ENCODE data around the gene RPL5. TPM values are rescaled to one million over a fixed set of nuclear protein-coding genes. Genes with fewer than 3 reads are reported as not detected.

The RPL5 gene
- total RNA-seq, 1 experiment from 2014 or later: 835 TPM

GRCh38 chr1:92854101-92854785 lies 22.4 kb downstream of the RPL5 start:
- H3K4me1 Mint-ChIP-seq (ENCODE audit: low read depth, unreplicated experiment): peaks cover 14% of the 10 kb centered on the region
- H3K36me3 Mint-ChIP-seq (ENCODE audit: insufficient read depth, unreplicated experiment): no peaks in the 10 kb centered on the region
- no peak overlapping the region for H3K4me3 Mint-ChIP-seq (ENCODE audit: low read depth, unreplicated experiment)
- TF ChIP-seq CTCF (IDR thresholded peaks at IDR 0.05; ENCODE audit: unreplicated experiment): no peak
- CTCF ChIA-PET: interaction anchor here (0.6 to 1.3 kb wide), 2 partner anchors 112 to 127 kb away, joined by 4 to 5 read pairs; no protein-coding TSS in a partner anchor
- no TSS peak for BruUV-seq (replicated peaks)
- no peak for DNase-seq
- intact Hi-C loops (cut with micrococcal nuclease; ENCODE audit: unreplicated experiment): no loop called here
- no peaks in the 10 kb centered on the region for H3K27me3 Mint-ChIP-seq (ENCODE audit: unreplicated experiment)
- no peaks in the 10 kb centered on the region for H3K9me3 Mint-ChIP-seq (ENCODE audit: low read depth, unreplicated experiment)
- no peak overlapping the region for H3K27ac Mint-ChIP-seq (ENCODE audit: unreplicated experiment)

GRCh38 chr1:92855236-92855635 lies 23.4 kb downstream of the RPL5 start:
- Mint-ChIP-seq H3K27me3 (ENCODE audit: unreplicated experiment) (no peaks in the 10 kb centered on the region), H3K36me3 (ENCODE audit: insufficient read depth, unreplicated experiment) (no peaks in the 10 kb centered on the region), H3K4me3 (ENCODE audit: low read depth, unreplicated experiment) (no peak overlapping the region), H3K4me1 (ENCODE audit: low read depth, unreplicated experiment) (peaks cover 14% of the 10 kb centered on the region), H3K27ac (ENCODE audit: unreplicated experiment) (no peak overlapping the region), H3K9me3 (ENCODE audit: low read depth, unreplicated experiment) (no peaks in the 10 kb centered on the region)
- intact Hi-C loops (cut with micrococcal nuclease; ENCODE audit: unreplicated experiment): no loop called here
- no peak for TF ChIP-seq CTCF (IDR thresholded peaks at IDR 0.05; ENCODE audit: unreplicated experiment)
- no peak for DNase-seq
- CTCF ChIA-PET: interaction anchor here (1.2 kb wide), 1 partner anchor 139 kb away, joined by 3 read pairs; no protein-coding TSS in a partner anchor
- no TSS peak for BruUV-seq (replicated peaks)

GRCh38 chr1:92857817-92858216 lies 26.0 kb downstream of the RPL5 start:
- H3K4me3 Mint-ChIP-seq (ENCODE audit: low read depth, unreplicated experiment): no peak overlapping the region
- peaks cover under 1% of the 10 kb centered on the region for H3K4me1 Mint-ChIP-seq (ENCODE audit: low read depth, unreplicated experiment)
- intact Hi-C loops (cut with micrococcal nuclease; ENCODE audit: unreplicated experiment): no loop called here
- BruUV-seq (replicated peaks): no TSS peak
- no peaks in the 10 kb centered on the region for H3K36me3 Mint-ChIP-seq (ENCODE audit: insufficient read depth, unreplicated experiment)
- CTCF ChIA-PET: interaction anchor here (0.7 to 1.0 kb wide), 2 partner anchors 102 to 136 kb away, joined by 3 to 9 read pairs; no protein-coding TSS in a partner anchor
- no peak for TF ChIP-seq CTCF (IDR thresholded peaks at IDR 0.05; ENCODE audit: unreplicated experiment)
- no peaks in the 10 kb centered on the region for H3K9me3 Mint-ChIP-seq (ENCODE audit: low read depth, unreplicated experiment)
- no peak overlapping the region for H3K27ac Mint-ChIP-seq (ENCODE audit: unreplicated experiment)
- no peak for DNase-seq
- no peaks in the 10 kb centered on the region for H3K27me3 Mint-ChIP-seq (ENCODE audit: unreplicated experiment)

GRCh38 chr1:92858564-92859399 lies 26.9 kb downstream of the RPL5 start:
- no peaks in the 10 kb centered on the region for H3K9me3 Mint-ChIP-seq (ENCODE audit: low read depth, unreplicated experiment)
- no TSS peak for BruUV-seq (replicated peaks)
- no peak overlapping the region for H3K4me3 Mint-ChIP-seq (ENCODE audit: low read depth, unreplicated experiment)

More at GRCh38 chr1:92858564-92859399, 26.9 kb downstream of the RPL5 start:
- Mint-ChIP-seq H3K27ac (ENCODE audit: unreplicated experiment) (no peak overlapping the region), H3K36me3 (ENCODE audit: insufficient read depth, unreplicated experiment) (no peaks in the 10 kb centered on the region), H3K4me1 (ENCODE audit: low read depth, unreplicated experiment) (no peaks in the 10 kb centered on the region), H3K27me3 (ENCODE audit: unreplicated experiment) (no peaks in the 10 kb centered on the region)
- intact Hi-C loops (cut with micrococcal nuclease; ENCODE audit: unreplicated experiment): loop anchor here (1.0 kb wide), 3 partner anchors 102 to 204 kb away; no protein-coding TSS in a partner anchor
- TF ChIP-seq CTCF (IDR thresholded peaks at IDR 0.05; ENCODE audit: unreplicated experiment): peak; percentile 82
- CTCF ChIA-PET: interaction anchor here (0.7 to 1.7 kb wide), 4 partner anchors 102 to 203 kb away, joined by 3 to 9 read pairs (median 5); no protein-coding TSS in a partner anchor
- peak; percentile 57 for DNase-seq
